ENCODE results near the gene GRAMD1B.

GRCh38 chr11:123576082-123576481 lies 146.0 kb downstream of the GRAMD1B start:
- TF ChIP-seq CTCF (IDR thresholded peaks at IDR 0.05), result no peak
- TF ChIP-seq EZH2 (IDR thresholded peaks at IDR 0.05; ENCODE audit: borderline replicate concordance, insufficient read depth, low read depth, low read length, poor library complexity, severe bottlenecking), result no peak
